K562 (cell line): ENCODE results near the gene PRSS22. TPM values are rescaled to one million over a fixed set of nuclear protein-coding genes. Genes with fewer than 3 reads are reported as not detected.

Source experiments
- ATAC-seq: fragments of 200-7000 bp; cut with Tn5 transposase; 3 replicates; pipeline ENCODE4 v1.9.1; 2020; ENCODE audit warnings: moderate library complexity
- BruUV-seq: library from RNA; stranded (reverse); fragments of 400-500 nt; replicated peaks from 2 replicates; lab custom pipeline; 2021; lab: Mats Ljungman, UMichigan
- CTCF ChIA-PET: fragments of 300-600 bp; formaldehyde crosslinking; extraction: SDS; loops from one replicate; lab custom pipeline; 2021; ENCODE audit warnings: low intra/inter-chr PET ratio; lab: Yijun Ruan, JAX
- POLR2A ChIA-PET: fragments of 300-600, 350-650 bp; sonication (Branson Sonifier 250); formaldehyde crosslinking; extraction: SDS; loops from one replicate; lab custom pipeline; 2021; ENCODE audit warnings: antibody characterized with exemption, inconsistent platforms; lab: Yijun Ruan, JAX
- DNase-seq, 4 experiments: peaks; one replicate each; pipeline versions ENCODE4 v3.0.0 to v3.0.0-alpha.2; 2011 to 2018; ENCODE audit warnings: low spot score in 3 of 4, mixed read lengths in 3 of 4; ENCODE audit errors: extremely low read depth in 1 of 4
- FAIRE-seq: peaks from 2 replicates; lab custom pipeline; 2011; peaks lifted over from hg19 to GRCh38; lab: Jason Lieb, UNC
- H2AFZ ChIP-seq: 2 replicates; pipeline ENCODE4 v1.6.0; 2011; ENCODE audit warnings: low read depth, low read length, control low read depth, inconsistent platforms
- H3K27ac ChIP-seq: fragments of 200-600 bp; 3 replicates; pipeline ENCODE4 v1.8.0; 2011; ENCODE audit warnings: low read depth, mild to moderate bottlenecking, control low read depth, inconsistent platforms, low read length, moderate library complexity, mixed read lengths; ENCODE audit errors: extremely low read depth
- H3K27me3 ChIP-seq, 2 experiments: fragments of 300-600 bp in 1 of 2; 2 replicates in 1 of 2; 3 replicates in 1 of 2; pipeline versions ENCODE4 v1.6.0 to v1.8.0; 2011; ENCODE audit warnings: inconsistent platforms in 2 of 2, low read length in 2 of 2, mild to moderate bottlenecking in 1 of 2, mixed read lengths in 1 of 2, moderate library complexity in 1 of 2; ENCODE audit not compliant: control insufficient read depth in 2 of 2, insufficient read depth in 2 of 2
- H3K36me3 ChIP-seq: fragments of 300-600 bp; 3 replicates; pipeline ENCODE4 v1.8.0; 2011; ENCODE audit warnings: mild to moderate bottlenecking, low read length, inconsistent platforms; ENCODE audit not compliant: control insufficient read depth, insufficient read depth
- H3K4me1 ChIP-seq, 2 experiments: fragments of 200-600 bp in 1 of 2; replicated peaks in 1 of 2; 2 replicates in 1 of 2; 3 replicates in 1 of 2; pipeline versions ENCODE4 v1.5.1 to v1.8.0; 2011; ENCODE audit warnings: inconsistent platforms in 2 of 2, low read length in 2 of 2, mild to moderate bottlenecking in 1 of 2, mixed read lengths in 1 of 2, moderate library complexity in 1 of 2; ENCODE audit not compliant: control insufficient read depth in 2 of 2, insufficient read depth in 2 of 2
- H3K4me2 ChIP-seq: 2 replicates; pipeline ENCODE4 v1.6.1; 2011; ENCODE audit warnings: low read length, control low read depth, inconsistent platforms, mixed read lengths; ENCODE audit not compliant: insufficient read depth
- H3K4me3 ChIP-seq: fragments of 200-600 bp; sonication (generic), shearing (Covaris generic); 2 replicates; pipeline ENCODE4 v1.5.1; 2016; ENCODE audit warnings: control low read depth, inconsistent platforms
- H3K79me2 ChIP-seq: fragments of 200-600 bp; 3 replicates; pipeline ENCODE4 v1.8.0; 2011; ENCODE audit warnings: low read length, inconsistent platforms; ENCODE audit not compliant: control insufficient read depth, insufficient read depth
- H3K9ac ChIP-seq, 2 experiments: 2 replicates each; pipeline versions ENCODE4 v1.6.0 to v1.6.1; 2011; ENCODE audit warnings: low read depth in 2 of 2, low read length in 2 of 2, control low read depth in 1 of 2, inconsistent platforms in 1 of 2, mild to moderate bottlenecking in 1 of 2, mixed read lengths in 1 of 2; ENCODE audit not compliant: insufficient read depth in 1 of 2
- H3K9me1 ChIP-seq: one replicate; pipeline ENCODE4 v1.6.0; 2011; ENCODE audit warnings: inconsistent platforms, mild to moderate bottlenecking, low read length, moderate library complexity; ENCODE audit not compliant: control insufficient read depth, insufficient read depth
- H3K9me3 ChIP-seq: replicated peaks from 2 replicates; pipeline ENCODE4 v1.5.1; 2011; ENCODE audit warnings: low read depth, low read length, inconsistent platforms; ENCODE audit not compliant: control insufficient read depth, insufficient read depth
- H4K20me1 ChIP-seq: replicated peaks from 2 replicates; pipeline ENCODE4 v1.6.1; 2011; ENCODE audit warnings: low read length, inconsistent platforms, mixed read lengths; ENCODE audit not compliant: control insufficient read depth, insufficient read depth
- ELF4 ChIP-seq: fragments of 450-650 bp; formaldehyde crosslinking; IDR thresholded peaks from 2 replicates; pipeline ENCODE4 v1.4.0; 2022; ENCODE audit warnings: missing genetic modification characterization
- GATAD2A ChIP-seq: fragments of 450-650 bp; IDR thresholded peaks from 2 replicates; pipeline ENCODE4 v1.6.1; 2017
- HMGXB4 ChIP-seq: sonication (generic); formaldehyde crosslinking; IDR thresholded peaks from 2 replicates; pipeline ENCODE4 v1.8.1; 2023; ENCODE audit warnings: mild to moderate bottlenecking, missing genetic modification reagents
- IRF9 ChIP-seq: fragments of 450-650 bp; IDR thresholded peaks from 2 replicates; pipeline ENCODE4 v1.6.1; 2016; ENCODE audit warnings: missing biosample characterization, missing genetic modification characterization
- MLLT1 ChIP-seq, 2 experiments: fragments of 450-650 bp; IDR thresholded peaks; 2 replicates each; pipeline ENCODE4 v1.6.1; 2016
- NR2C1 ChIP-seq, 2 experiments: fragments of 450-650 bp; IDR thresholded peaks; 2 replicates each; pipeline ENCODE4 v1.6.1; 2017; ENCODE audit warnings: mild to moderate bottlenecking in 2 of 2, antibody characterized with exemption in 1 of 2, inconsistent platforms in 1 of 2, missing compliant biosample characterization in 1 of 2, missing genetic modification characterization in 1 of 2
- NR2F6 ChIP-seq: fragments of 450-650 bp; formaldehyde crosslinking; IDR thresholded peaks from 2 replicates; pipeline ENCODE4 v1.4.0; 2020; ENCODE audit warnings: mild to moderate bottlenecking
- POLR2A ChIP-seq: fragments of 450-650 bp; conservative IDR thresholded peaks from 2 replicates; pipeline ENCODE4 v1.6.1; 2016
- PPARD ChIP-seq: fragments of 250-450 bp; sonication (Bioruptor Pico); IDR thresholded peaks from 2 replicates; pipeline ENCODE4 v1.8.0; 2022; ENCODE audit warnings: inconsistent platforms, mild to moderate bottlenecking, moderate library complexity
- TAF9B ChIP-seq: fragments of 450-650 bp; IDR thresholded peaks from 2 replicates; pipeline ENCODE4 v1.6.1; 2018; ENCODE audit warnings: mild to moderate bottlenecking; ENCODE audit not compliant: partially characterized antibody
- ZSCAN29 ChIP-seq: fragments of 450-650 bp; IDR thresholded peaks from 2 replicates; pipeline ENCODE4 v1.6.1; 2017
- WGBS: fragments of 100-300 bp; shearing (Covaris generic); methylation state at CpG from one replicate; pipeline ENCODE4 v1.1.6; 2016; ENCODE audit warnings: low coverage, mixed read lengths; ENCODE audit not compliant: insufficient coverage; ENCODE audit errors: missing lambda C conversion rate; 5-methylcytosine and 5-hydroxymethylcytosine counted together
- in situ Hi-C: fragments of 300-500 bp; cut with MboI; formaldehyde crosslinking; loops from 4 replicates; pipeline ENCODE4 v1.15.0; 2018; ENCODE audit warnings: inconsistent platforms, mixed read lengths
- intact Hi-C: fragments of 100-400 bp; cut with micrococcal nuclease; formaldehyde crosslinking; loops from 2 replicates; pipeline ENCODE4 v1.14.2; 2022
- polyA plus RNA-seq, 8 experiments: library from polyadenylated mRNA; depleted of rRNA in 4 of 8; stranded (reverse) in 5 of 8; unstranded in 3 of 8; fragments of >200 nt; fragmentation: Nextera tagmentation in 2 of 8; fragmentation: Illumina TruSeq in 1 of 8; extraction: Ambion mirVana in 2 of 8; extraction: Trizol in 1 of 8; gene quantifications; 2 replicates each; pipeline versions ENCODE4 v1.2.1 to v1.2.3, GENCODE V29; 2011 to 2014; ENCODE audit warnings: inconsistent platforms in 1 of 8, missing spikeins in 1 of 8
- total RNA-seq, 7 experiments: library from RNA; depleted of rRNA in 6 of 7; stranded (reverse); fragments of >200 nt in 6 of 7; fragmentation: Illumina TruSeq in 2 of 7; extraction: Trizol in 2 of 7; gene quantifications; 2 replicates each; pipeline versions ENCODE4 v1.2.1 to v1.2.3, GENCODE V29; 2011 to 2021; ENCODE audit warnings: low replicate concordance in 1 of 7
- TF ChIP-seq, protein P1 (sequence below): fragments of 150-350 bp; conservative IDR thresholded peaks from 2 replicates; pipeline ENCODE4 v1.6.1; 2014; ENCODE audit warnings: low read length
- TF ChIP-seq, protein P2 (sequence below): sonication (generic); formaldehyde crosslinking; IDR thresholded peaks from 2 replicates; pipeline ENCODE4 v1.8.1; 2023; ENCODE audit warnings: mild to moderate bottlenecking, missing genetic modification reagents

Gene PRSS22
- total and polyA plus RNA-seq, 9 of the 15 experiments (the other 6 are each of a cell fraction or from before 2014, with no cell fraction given) = 0.13 to 0.42 TPM; not detected in 7

GRCh38 chr16:2855536-2855935, 2.4 kb downstream of the PRSS22 start:
- no peaks in the 10 kb centered on the region for H3K36me3 ChIP-seq
- 0 out of 4 replicates have a peak overlapping the region, but pooled peaks of 1 of the 2 experiments have one; percentile 48 for H3K9ac ChIP-seq
- intact Hi-C loops (no loop called here), in situ Hi-C loops (no loop called here)
- no peak overlapping the region for H2AFZ ChIP-seq
- 13% methylated on average over 6 of the region's 6 CpGs for WGBS
- peaks cover 0 to 24% of the 10 kb centered on the region in 2 experiments; a peak in 1 of 5 replicates for H3K27me3 ChIP-seq
- no peaks in the 10 kb centered on the region for H3K79me2 ChIP-seq
- FAIRE-seq = no peak
- no peak overlapping the region for H3K27ac ChIP-seq
- ChIA-PET POLR2A (no interaction called here), CTCF (no interaction called here)
- no TSS peak for BruUV-seq
- no peaks in the 10 kb centered on the region for H4K20me1 ChIP-seq
- peak in 2 of 4 experiments; percentile 3 to 4 for DNase-seq
- ATAC-seq = no peak
- no peaks in the 10 kb centered on the region for H3K9me1 ChIP-seq
- H3K4me1 ChIP-seq = peaks cover 2 to 54% of the 10 kb centered on the region in 2 experiments; a peak in 3 of 5 replicates
- peaks cover 7% of the 10 kb centered on the region for H3K9me3 ChIP-seq
- H3K4me2 ChIP-seq = no peak overlapping the region
- H3K4me3 ChIP-seq = no peak overlapping the region
- TF ChIP-seq PPARD (CRISPR knock-in tag) (no peak), TAF9B (no peak), POLR2A (no peak), IRF9 (tag) (no peak), ZSCAN29 (no peak), GATAD2A (no peak), HMGXB4 (no peak), NR2C1 (IDR thresholded peaks at IDR 0.05) (no peak), NR2C1 (tag; IDR thresholded peaks at IDR 0.05) (no peak), NR2F6 (CRISPR knock-in tag) (no peak), ELF4 (no peak), MLLT1 (IDR thresholded peaks at IDR 0.05) (no peak)
- TF ChIP-seq, protein P1, sequence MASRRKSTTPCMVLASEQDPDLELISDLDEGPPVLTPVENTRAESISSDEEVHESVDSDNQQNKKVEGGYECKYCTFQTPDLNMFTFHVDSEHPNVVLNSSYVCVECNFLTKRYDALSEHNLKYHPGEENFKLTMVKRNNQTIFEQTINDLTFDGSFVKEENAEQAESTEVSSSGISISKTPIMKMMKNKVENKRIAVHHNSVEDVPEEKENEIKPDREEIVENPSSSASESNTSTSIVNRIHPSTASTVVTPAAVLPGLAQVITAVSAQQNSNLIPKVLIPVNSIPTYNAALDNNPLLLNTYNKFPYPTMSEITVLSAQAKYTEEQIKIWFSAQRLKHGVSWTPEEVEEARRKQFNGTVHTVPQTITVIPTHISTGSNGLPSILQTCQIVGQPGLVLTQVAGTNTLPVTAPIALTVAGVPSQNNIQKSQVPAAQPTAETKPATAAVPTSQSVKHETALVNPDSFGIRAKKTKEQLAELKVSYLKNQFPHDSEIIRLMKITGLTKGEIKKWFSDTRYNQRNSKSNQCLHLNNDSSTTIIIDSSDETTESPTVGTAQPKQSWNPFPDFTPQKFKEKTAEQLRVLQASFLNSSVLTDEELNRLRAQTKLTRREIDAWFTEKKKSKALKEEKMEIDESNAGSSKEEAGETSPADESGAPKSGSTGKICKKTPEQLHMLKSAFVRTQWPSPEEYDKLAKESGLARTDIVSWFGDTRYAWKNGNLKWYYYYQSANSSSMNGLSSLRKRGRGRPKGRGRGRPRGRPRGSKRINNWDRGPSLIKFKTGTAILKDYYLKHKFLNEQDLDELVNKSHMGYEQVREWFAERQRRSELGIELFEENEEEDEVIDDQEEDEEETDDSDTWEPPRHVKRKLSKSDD = no peak
- TF ChIP-seq, protein P2, sequence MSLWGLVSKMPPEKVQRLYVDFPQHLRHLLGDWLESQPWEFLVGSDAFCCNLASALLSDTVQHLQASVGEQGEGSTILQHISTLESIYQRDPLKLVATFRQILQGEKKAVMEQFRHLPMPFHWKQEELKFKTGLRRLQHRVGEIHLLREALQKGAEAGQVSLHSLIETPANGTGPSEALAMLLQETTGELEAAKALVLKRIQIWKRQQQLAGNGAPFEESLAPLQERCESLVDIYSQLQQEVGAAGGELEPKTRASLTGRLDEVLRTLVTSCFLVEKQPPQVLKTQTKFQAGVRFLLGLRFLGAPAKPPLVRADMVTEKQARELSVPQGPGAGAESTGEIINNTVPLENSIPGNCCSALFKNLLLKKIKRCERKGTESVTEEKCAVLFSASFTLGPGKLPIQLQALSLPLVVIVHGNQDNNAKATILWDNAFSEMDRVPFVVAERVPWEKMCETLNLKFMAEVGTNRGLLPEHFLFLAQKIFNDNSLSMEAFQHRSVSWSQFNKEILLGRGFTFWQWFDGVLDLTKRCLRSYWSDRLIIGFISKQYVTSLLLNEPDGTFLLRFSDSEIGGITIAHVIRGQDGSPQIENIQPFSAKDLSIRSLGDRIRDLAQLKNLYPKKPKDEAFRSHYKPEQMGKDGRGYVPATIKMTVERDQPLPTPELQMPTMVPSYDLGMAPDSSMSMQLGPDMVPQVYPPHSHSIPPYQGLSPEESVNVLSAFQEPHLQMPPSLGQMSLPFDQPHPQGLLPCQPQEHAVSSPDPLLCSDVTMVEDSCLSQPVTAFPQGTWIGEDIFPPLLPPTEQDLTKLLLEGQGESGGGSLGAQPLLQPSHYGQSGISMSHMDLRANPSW (CRISPR knock-in tag) = no peak
